NCI-H446 (cell line): ENCODE measurements around the gene CDK19.

Source experiments
- DNase-seq, 2 experiments: peaks; one replicate each; lab custom pipeline; 2025; lab: John Stamatoyannopoulos, UW

Gene CDK19

DNA sequence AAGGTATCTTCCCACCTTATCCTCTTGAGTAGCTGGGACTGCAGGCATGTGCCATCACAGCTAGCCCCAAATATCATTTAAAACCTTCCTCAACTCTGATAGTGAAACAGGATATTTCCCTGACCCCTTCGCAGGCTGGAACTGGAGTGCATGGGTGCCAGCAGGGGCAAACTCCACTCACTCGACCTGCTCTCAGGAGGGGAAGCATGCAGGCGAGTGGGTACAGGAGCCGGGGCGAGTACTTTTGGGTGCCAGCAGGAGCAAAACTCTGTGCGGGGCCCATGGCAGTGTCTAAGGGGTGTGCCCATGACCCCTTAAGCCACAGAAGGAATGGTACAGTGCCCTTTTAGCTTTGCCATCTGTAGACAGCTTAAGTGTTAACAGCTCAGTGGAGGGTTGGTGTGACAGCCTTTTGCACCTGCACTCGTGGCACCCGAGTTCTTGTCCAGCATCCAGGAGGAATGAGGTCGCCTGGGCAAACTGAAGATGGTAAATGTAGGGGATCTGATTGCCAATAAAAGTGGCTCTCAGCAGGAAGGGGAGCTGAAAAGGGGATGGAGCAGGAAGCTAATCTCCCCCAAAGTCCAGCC is 155.1 kb downstream of the CDK19 start:
- no peak for DNase-seq

DNA sequence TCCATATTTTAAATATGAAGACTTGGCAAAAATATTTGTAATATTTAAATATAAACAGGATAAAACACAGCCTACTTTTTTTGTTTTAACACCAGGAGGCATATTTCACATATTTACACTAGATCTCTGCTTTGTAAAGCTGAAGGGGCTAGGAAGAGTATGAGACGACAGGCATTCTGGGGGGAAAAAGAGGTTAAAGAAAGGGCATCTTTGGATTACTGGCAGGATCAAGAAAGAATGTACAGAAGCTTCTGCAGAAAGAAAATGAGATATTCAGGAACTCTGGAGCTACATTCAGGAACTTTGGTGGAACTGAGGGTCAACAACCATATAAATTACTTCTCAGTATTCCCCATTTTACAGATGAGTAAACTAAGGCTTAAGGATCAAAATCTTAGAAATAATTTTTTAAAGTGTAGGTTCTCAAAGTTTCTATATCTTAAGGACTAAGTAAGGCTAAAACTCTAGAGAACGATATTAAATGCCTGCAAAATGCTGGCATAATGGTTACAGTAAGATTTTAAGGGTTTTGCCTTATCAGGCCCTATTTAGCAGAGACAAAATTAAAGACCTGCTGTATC is 156.5 kb downstream of the CDK19 start:
- DNase-seq, result no peak

- no peak for DNase-seq
These were observed 158.8 kb downstream of the CDK19 start for GRCh38 chr6:110656492-110656891.

DNA sequence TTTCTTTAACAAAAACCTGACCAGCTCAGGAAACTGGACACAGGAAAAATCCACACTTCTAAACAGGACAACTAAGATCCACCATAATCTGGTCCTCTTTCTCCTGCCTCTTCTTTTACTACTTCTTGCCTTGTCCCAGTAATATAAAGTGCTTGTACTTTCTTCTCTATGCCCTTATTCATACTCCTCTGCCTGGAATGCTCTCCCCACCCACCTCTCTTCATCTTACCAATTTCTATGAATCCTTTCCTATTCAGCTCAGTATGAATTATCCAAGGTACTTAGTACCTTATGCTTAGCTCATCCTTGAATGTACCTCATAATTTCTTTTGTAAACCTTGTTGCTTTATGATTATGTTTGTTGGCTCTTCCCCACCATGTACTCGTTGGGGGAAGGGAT is 159.4 kb downstream of the CDK19 start:
- DNase-seq, result no peak

DNA sequence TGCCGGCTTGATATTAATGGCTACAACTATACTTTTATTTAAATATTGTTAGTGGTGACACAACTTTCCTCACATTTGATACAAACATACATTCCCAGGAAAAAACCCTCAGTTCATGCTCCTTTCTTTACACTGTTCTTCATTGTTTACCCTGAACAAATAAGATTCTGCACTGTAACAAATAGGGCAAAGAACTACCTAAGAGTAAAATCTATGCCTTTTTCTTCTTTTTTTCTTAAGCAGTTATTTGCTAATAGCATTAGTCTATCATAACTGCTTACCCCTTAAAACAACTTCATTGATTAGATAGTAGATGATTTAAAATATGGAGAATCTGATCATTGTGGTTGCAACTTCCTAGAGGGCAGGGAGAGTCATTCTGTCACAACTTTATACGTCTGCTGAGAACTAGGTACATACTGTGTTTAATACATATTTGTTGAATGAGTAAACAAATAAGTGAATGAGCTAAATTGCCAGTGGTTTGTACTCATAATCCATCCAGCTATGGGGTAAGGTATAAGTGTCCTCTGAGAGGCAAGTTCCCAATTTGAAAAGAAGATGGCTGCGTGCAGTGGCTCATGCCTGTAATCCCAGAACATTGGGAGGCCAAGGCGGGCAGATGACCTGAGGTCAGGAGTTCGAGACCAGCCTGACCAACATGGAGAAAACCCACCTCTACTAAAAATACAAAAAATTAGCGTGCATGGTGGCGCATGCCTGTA is 161.0 kb downstream of the CDK19 start:
- no peak for DNase-seq

GRCh38 chr6:110653381-110653780 is 161.9 kb downstream of the CDK19 start:
- no peak for DNase-seq

DNA sequence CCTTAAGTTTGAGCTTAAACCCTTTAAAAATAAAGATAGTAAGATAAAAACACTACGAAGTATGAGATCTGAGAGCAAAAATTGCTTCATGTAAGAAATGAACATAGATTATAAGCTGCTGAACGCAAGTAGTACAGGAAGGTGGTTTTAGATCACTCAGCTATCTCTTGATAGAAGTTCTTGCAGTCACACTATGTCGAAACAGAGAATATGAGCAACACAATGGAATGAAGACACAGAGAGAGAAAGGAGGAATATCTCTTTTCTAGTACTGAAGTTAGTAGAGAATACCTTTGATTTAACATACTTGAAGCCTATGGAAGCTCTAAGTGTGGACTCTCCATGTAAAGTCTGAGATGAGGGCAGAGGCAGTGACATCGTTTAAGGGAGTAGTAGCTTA is 162.7 kb downstream of the CDK19 start:
- DNase-seq, result no peak

DNA sequence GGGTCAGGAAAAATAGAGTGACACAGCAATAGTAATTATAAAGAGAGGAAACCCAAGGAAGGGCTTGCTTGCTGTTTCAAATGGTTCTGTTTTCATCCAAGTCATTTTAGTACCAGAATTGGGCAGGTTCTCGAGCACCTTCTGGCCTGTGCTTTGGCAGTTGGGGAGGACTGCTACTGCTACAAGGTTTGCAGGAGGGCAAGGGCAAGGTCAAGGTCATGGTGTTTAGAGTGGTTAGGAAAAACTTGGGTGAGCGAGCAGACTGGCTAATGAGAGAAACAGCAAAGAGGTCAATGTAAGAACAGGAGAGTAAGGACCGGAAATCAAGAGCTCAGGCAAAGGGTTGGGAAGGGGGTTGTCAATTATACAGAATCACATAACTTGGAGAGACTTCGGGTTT is 164.5 kb downstream of the CDK19 start:
- no peak for DNase-seq

- DNase-seq, result no peak
These were observed 165.6 kb downstream of the CDK19 start for GRCh38 chr6:110649704-110650103.

DNA sequence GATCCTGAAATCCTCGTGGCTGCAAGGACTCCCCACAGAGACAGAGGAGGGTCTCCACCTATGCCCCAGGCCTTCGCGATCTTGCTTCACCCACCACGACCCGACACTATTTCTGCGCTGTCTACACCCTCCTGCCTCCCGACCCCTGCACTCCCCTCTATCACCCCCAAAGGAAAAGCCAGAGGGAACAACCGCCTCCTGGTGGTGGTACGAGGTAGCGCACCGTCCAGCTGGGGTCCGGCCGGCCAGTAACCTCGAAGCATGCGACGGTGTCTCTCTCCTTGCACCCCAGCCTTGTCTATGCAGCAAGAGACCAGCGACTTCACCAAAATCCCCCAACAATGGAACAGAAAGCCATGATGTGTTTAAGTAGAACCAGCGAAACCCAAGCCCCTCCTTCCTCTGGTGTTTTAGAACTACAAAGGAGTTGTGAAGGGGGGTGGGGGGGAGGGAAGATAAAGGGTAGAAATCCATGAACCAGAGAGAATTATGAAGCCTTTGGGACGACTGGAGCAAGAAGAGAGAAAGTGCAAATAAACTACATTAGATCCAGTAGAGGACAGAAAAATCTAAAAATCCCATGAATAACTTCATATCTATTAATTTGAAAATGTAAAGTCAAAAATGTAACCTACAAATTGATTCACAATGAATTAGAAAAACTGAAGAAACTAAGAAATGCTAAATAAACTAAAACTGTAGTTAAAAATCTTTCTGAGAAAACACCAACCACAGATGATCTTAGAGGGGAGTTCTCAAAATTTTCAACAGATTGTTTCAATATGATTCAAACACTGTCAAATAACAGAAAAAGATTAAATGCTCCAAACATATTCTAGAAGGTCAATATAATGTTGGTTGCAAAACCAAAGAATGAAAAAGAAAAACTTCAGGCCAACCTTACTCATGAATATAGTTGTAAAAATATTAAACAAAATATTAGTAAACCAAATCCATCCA is 168.0 kb downstream of the CDK19 start:
- DNase-seq, result no peak

DNA sequence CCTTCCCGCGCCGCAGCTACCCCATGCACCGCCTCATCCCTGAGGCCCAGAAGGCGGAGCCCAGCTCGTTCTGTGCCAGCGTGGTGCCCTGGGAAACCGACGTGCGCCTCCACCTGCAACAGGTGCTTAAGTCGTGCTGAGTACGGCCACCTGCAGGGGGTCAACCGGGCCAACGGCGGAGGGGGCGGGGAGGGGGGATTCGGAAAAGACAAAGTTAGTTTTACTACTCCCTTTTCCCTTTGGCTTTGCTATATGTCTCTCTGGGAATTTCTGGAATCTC is 168.9 kb downstream of the CDK19 start:
- DNase-seq, result no peak

DNA sequence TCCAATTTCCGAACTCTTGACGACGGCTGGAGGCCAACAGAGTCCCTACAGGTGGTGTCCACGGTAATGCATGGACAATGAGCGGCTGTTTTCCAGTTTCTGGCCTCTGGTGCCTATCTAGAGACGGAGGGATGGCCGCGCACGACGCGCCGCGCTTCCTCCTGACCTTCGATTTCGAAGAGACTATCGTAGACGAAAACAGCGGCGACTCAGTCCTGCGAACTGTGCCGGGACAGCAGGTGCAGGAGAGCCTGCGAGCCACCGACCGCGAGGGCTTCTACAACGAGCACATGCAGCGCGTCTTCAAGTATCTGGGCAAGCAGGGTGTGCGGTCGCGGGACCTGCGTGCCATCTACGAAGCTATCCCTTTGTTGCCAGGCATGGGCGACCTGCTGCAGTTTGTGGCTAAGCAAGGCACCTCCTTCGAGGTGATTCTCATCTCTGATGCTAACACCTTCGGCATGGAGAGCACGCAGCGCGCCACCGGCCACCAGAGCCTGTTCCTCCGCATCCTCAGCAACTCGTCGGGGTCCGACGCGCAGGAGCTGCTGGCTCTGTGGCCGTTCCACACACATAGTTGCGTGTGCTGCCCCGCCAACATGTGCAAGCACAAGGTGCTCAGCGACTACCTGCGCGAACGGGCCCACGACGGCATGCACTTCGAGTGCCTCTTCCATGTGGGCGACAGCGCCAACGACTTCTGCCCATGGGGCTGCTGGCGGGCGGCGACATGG is 169.4 kb downstream of the CDK19 start:
- no peak for DNase-seq

DNA sequence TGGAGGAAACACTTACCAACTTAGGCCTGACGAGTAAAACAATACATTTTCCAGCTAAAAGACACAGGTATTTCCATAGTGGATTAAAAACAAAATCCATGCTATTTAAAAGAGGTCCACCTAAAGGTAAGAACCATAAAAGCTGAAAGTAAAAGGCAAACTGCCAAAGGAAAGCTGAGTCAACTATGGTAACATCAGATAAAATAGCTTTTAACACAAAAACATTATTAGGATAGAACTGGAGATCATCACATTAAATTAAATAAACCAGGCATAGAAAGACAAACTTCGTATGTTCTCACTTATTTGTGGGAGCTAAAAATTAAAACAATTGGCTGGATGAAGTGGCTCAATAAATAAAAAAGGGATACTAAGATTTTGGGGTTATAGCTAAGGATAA is 172.1 kb downstream of the CDK19 start:
- DNase-seq, result no peak

GRCh38 chr6:110642711-110643110 is 172.6 kb downstream of the CDK19 start:
- no peak for DNase-seq

- no peak for DNase-seq
These were observed 178.5 kb downstream of the CDK19 start for GRCh38 chr6:110636781-110637180.

GRCh38 chr6:110635096-110635495 is 180.2 kb downstream of the CDK19 start:
- DNase-seq, result no peak

DNA sequence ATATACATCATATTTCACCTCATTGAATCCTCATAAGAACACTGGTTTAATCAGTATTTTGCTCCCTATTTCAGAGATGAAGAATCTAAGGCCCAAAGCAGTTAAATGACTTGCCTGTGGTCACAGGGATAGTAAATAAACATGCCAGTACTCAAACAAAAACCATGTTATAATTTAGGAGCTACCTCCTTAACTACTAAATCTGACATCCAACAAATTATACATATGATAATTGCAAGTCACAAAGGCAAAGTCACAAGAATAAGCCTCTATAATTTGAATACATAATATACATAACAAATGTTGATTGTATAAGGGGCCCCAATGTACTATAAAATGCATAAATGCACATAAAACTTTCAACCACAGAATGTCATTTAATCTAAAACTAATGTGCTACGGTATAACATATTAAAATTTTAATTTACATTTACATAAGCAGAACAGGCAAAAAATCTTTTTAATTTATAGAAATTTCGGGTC is 181.5 kb downstream of the CDK19 start:
- no peak for DNase-seq

DNA sequence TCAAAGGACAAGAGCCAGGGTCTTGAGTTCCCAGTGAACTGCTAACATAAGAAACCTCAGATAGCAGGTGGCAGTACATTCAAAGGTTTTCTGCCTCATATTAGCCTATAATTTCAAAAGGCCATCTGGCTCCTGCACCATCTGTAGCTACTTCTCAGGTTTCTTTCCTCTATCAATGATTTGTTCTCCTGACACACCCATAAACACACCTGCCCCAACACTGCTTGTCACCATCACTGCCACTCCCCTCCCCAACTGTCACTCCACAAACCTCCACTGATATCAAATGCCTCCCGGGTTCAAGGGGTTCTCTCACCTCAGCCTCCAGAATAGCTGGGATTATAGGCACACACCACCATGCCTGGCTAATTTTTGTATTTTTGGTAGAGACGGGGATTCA is 186.1 kb downstream of the CDK19 start:
- no peak for DNase-seq

- no peak for DNase-seq
These were observed 186.9 kb downstream of the CDK19 start for GRCh38 chr6:110628330-110628729.

GRCh38 chr6:110626442-110626841 is 188.8 kb downstream of the CDK19 start:
- no peak for DNase-seq

GRCh38 chr6:110625883-110626282 is 189.4 kb downstream of the CDK19 start:
- no peak for DNase-seq
